NCI-H2171 treated with DMSO at 0.1 percent for 48 hours (cell line): ENCODE results near the gene GAREM2.

Source experiments
- DNase-seq: peaks from one replicate; lab custom pipeline; 2025; lab: John Stamatoyannopoulos, UW

GAREM2 gene

GRCh38 chr2:26237868-26238267 is 65.0 kb downstream of the GAREM2 start:
- DNase-seq = no peak

GRCh38 chr2:26238311-26238958 is 65.5 kb downstream of the GAREM2 start:
- DNase-seq = no peak
